NCI-H524 treated with DMSO at 0.1 percent for 48 hours (cell line): ENCODE measurements around the gene OVAAL.
"Not testable (repeated sequence)": the region's sequence is repeated elsewhere in the genome, so short reads cannot be mapped to it uniquely, and the experiment has no call there.

Source experiments
- DNase-seq: peaks from one replicate; lab custom pipeline; 2025; lab: John Stamatoyannopoulos, UW

OVAAL gene

GRCh38 chr1:180540697-180541594 is 17.8 kb upstream of the OVAAL start:
- no peak for DNase-seq

GRCh38 chr1:180542113-180542837 is 16.5 kb upstream of the OVAAL start:
- DNase-seq: no peak

GRCh38 chr1:180542838-180543145 is 16.0 kb upstream of the OVAAL start:
- DNase-seq: no peak

GRCh38 chr1:180544050-180544449 is 14.7 kb upstream of the OVAAL start:
- DNase-seq: no peak

GRCh38 chr1:180545991-180546390 is 12.8 kb upstream of the OVAAL start:
- no peak for DNase-seq

GRCh38 chr1:180548686-180549317 is 10.0 kb upstream of the OVAAL start:
- no peak for DNase-seq

GRCh38 chr1:180549770-180550169 is 9.0 kb upstream of the OVAAL start:
- DNase-seq: not testable (repeated sequence)

- DNase-seq: no peak
Observed at GRCh38 chr1:180550241-180550640, 8.5 kb upstream of the OVAAL start.

GRCh38 chr1:180551997-180552396 is 6.8 kb upstream of the OVAAL start:
- DNase-seq: no peak

- not testable (repeated sequence) for DNase-seq
Observed at GRCh38 chr1:180553046-180553445, 5.7 kb upstream of the OVAAL start.

- no peak for DNase-seq
Observed at GRCh38 chr1:180555411-180555810, 3.4 kb upstream of the OVAAL start.

GRCh38 chr1:180560200-180560867 is 1.6 kb downstream of the OVAAL start:
- DNase-seq: no peak

GRCh38 chr1:180560868-180561600 is 2.3 kb downstream of the OVAAL start:
- DNase-seq: no peak

- no peak for DNase-seq
Observed at GRCh38 chr1:180562640-180563025, 3.9 kb downstream of the OVAAL start.

GRCh38 chr1:180563026-180563827 is 4.5 kb downstream of the OVAAL start:
- no peak for DNase-seq

GRCh38 chr1:180565121-180565871 is 6.5 kb downstream of the OVAAL start:
- no peak for DNase-seq

- no peak for DNase-seq
Observed at GRCh38 chr1:180566026-180566425, 7.3 kb downstream of the OVAAL start.

GRCh38 chr1:180566495-180566894 is 7.7 kb downstream of the OVAAL start:
- DNase-seq: no peak

GRCh38 chr1:180567654-180568053 is 8.9 kb downstream of the OVAAL start:
- DNase-seq: no peak

GRCh38 chr1:180568184-180568583 is 9.4 kb downstream of the OVAAL start:
- DNase-seq: no peak
